RWPE2 (cell line): Measurements from ENCODE around the gene APOA4.
A peak's percentile ranks its signal among the peaks of the same experiment; 100 is the strongest.

Experiments
- ATAC-seq: fragments of 200-7000 bp; cut with Tn5 transposase; 3 replicates; pipeline ENCODE4 v1.9.1; 2021; ENCODE audit warnings: low read depth
- DNase-seq: peaks from one replicate; pipeline ENCODE4 v3.0.0-alpha.2; 2020; ENCODE audit warnings: low spot score
- H3K27ac ChIP-seq: fragments of 450-650 bp; 2 replicates; pipeline ENCODE4 v1.5.1; 2017; ENCODE audit warnings: mild to moderate bottlenecking; ENCODE audit not compliant: poor library complexity, severe bottlenecking
- H3K27me3 ChIP-seq: fragments of 250-450 bp; sonication (Bioruptor Pico); 2 replicates; pipeline ENCODE4 v1.5.1; 2021; ENCODE audit warnings: mild to moderate bottlenecking, moderate library complexity; ENCODE audit not compliant: insufficient read depth, poor library complexity, severe bottlenecking
- H3K36me3 ChIP-seq: fragments of 250-450 bp; sonication (Bioruptor Pico); 2 replicates; pipeline ENCODE4 v1.5.1; 2020; ENCODE audit warnings: low read depth, mild to moderate bottlenecking, moderate library complexity
- H3K4me1 ChIP-seq: fragments of 250-450 bp; sonication (Bioruptor Pico); 2 replicates; pipeline ENCODE4 v1.5.1; 2021; ENCODE audit warnings: mild to moderate bottlenecking, moderate library complexity; ENCODE audit not compliant: insufficient read depth, poor library complexity, severe bottlenecking
- H3K4me3 ChIP-seq: fragments of 250-450 bp; sonication (Bioruptor Pico); 2 replicates; pipeline ENCODE4 v1.5.1; 2021; ENCODE audit warnings: mild to moderate bottlenecking, moderate library complexity; ENCODE audit not compliant: severe bottlenecking
- H3K9me3 ChIP-seq: fragments of 250-450 bp; sonication (Bioruptor Pico); 2 replicates; pipeline ENCODE4 v1.5.1; 2021; ENCODE audit warnings: mild to moderate bottlenecking, moderate library complexity; ENCODE audit not compliant: severe bottlenecking
- TF ChIP-seq, protein P1 (sequence below): fragments of 450-650 bp; IDR thresholded peaks from one replicate; pipeline ENCODE4 v1.5.1; 2017; ENCODE audit warnings: mild to moderate bottlenecking, moderate library complexity; ENCODE audit not compliant: poor library complexity, severe bottlenecking

The APOA4 gene

DNA sequence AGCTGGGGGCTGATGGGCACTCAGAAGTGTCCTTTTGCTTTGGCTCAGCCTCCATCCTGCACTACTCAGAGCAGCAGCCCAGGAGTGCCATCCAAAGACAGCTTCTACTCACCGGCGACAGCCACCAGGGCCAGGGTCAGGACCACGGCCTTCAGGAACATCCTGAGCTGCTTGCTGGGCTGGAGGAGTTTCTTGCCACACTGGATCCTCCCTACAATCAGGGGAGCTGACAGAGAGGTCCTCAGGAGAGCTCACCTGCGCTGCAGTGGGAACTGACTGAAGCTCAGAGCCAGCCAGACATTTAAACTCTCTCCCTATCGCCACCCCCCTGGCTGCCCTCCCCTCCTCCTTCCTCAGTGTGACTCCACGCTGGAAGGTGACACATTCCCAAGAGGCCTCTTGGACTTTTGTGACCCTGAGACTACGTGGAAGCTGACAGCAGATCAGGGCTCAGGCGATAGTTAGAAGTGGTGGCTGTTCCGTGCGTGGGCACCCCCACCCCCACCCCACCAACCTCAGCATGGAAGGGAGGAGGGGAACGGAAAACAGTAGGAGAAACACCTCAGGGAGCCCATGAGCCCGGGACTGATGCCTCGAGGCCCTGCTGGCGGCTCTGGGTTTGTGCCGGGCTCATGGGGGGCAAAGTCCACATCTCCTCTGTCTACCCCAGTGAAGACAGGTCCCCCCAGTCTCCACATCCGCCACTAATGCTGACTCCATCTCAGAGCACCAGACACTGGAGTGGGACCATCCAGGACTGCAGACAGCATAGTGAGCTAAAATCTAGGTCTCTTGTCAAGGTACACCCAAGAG lies at the start of gene APOA4:
APOA4 (minus strand) TSS at position 274 of the 813 bp plus-strand sequence; CDS start at position 161, 113 bp downstream.
- DNase-seq = no peak
- TF ChIP-seq, protein P1, sequence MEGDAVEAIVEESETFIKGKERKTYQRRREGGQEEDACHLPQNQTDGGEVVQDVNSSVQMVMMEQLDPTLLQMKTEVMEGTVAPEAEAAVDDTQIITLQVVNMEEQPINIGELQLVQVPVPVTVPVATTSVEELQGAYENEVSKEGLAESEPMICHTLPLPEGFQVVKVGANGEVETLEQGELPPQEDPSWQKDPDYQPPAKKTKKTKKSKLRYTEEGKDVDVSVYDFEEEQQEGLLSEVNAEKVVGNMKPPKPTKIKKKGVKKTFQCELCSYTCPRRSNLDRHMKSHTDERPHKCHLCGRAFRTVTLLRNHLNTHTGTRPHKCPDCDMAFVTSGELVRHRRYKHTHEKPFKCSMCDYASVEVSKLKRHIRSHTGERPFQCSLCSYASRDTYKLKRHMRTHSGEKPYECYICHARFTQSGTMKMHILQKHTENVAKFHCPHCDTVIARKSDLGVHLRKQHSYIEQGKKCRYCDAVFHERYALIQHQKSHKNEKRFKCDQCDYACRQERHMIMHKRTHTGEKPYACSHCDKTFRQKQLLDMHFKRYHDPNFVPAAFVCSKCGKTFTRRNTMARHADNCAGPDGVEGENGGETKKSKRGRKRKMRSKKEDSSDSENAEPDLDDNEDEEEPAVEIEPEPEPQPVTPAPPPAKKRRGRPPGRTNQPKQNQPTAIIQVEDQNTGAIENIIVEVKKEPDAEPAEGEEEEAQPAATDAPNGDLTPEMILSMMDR = no peak
- H3K27ac ChIP-seq = no peak within 1 kb of the TSS
- no peaks in the 10 kb centered on the region for H3K27me3 ChIP-seq
- H3K4me1 ChIP-seq = no peaks in the 10 kb centered on the region
- no peaks in the 10 kb centered on the region for H3K9me3 ChIP-seq
- H3K36me3 ChIP-seq = no peaks in the 10 kb centered on the region
- H3K4me3 ChIP-seq = no peak within 1 kb of the TSS
- no peak for ATAC-seq

DNA sequence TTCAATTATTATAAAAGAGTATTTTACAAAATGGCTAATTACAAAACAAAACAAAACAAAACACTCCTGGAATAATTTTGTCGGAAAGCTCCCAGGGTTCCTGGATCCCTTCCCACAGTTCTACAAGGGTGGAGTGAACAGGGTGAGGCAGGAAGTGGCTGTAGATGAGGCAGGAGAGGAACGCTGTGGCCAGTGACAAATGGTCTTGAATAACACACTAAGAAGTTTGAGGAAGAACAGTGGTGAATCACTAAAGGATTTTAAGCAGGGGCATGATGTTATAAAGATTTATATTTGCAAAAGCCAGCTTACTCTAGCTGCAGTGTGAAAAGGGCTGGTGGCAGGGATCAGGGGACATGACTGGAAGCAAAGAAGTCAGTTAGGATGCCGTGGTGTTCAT lies 48.1 kb upstream of the APOA4 start:
- DNase-seq (no peak), ATAC-seq (peak; percentile 97)
- H3K27me3 ChIP-seq = no peaks in the 10 kb centered on the region
- H3K36me3 ChIP-seq = peaks cover 36% of the 10 kb centered on the region
- TF ChIP-seq, protein P1 = no peak
- peaks cover 14% of the 10 kb centered on the region for H3K4me1 ChIP-seq
- no peaks in the 10 kb centered on the region for H3K9me3 ChIP-seq
- H3K27ac ChIP-seq = peak overlapping the region; percentile 70
- H3K4me3 ChIP-seq = no peak overlapping the region

DNA sequence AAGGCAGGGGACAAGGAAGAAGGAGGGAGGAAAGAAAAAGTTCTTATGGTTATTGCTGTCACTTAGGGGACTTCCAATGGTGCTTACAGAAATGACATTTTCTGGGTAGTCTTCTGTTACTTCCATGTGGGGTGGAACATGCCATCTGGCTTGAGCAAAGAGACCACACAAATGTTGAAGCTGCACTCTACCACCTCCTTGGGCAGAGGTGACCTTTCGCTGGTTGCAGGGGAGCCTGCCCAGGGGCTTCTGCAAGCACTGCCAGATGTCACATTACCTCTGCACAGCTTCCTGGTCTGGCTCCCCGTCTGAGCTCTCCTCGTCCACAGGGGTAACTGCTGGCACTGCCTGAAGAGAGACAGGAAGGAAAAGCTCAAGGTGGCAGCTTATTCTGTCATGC lies 47.0 kb upstream of the APOA4 start:
- Histone ChIP-seq H3K27me3 (no peaks in the 10 kb centered on the region), H3K9me3 (no peaks in the 10 kb centered on the region), H3K4me3 (no peak overlapping the region), H3K4me1 (peaks cover 14% of the 10 kb centered on the region), H3K36me3 (peaks cover 36% of the 10 kb centered on the region), H3K27ac (peak overlapping the region; percentile 70)
- ATAC-seq (no peak), DNase-seq (no peak)
- TF ChIP-seq, protein P1 = no peak

DNA sequence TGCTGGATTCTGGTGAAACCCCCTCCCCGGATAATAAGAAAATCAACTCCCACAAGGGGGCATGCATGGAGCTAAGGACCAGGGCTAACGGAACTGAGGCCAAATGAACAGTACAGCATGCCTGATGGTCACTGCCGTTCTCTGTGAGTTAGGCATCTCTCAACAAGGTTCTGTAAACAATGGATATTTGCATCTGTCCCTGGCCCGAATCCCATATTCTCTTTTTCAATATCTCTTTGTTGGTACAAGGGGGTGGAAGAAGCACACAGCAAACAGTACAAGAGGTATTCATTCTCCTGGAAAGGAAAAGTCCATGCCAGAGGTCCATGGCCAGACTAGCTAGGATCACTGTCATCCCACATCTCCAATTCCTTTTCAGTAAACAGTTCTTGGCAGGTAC lies 46.5 kb upstream of the APOA4 start:
- peaks cover 14% of the 10 kb centered on the region for H3K4me1 ChIP-seq
- no peak overlapping the region for H3K4me3 ChIP-seq
- no peak for DNase-seq
- no peaks in the 10 kb centered on the region for H3K9me3 ChIP-seq
- no peak for ATAC-seq
- no peaks in the 10 kb centered on the region for H3K27me3 ChIP-seq
- H3K36me3 ChIP-seq = peaks cover 36% of the 10 kb centered on the region
- no peak overlapping the region for H3K27ac ChIP-seq
- TF ChIP-seq, protein P1 = no peak

DNA sequence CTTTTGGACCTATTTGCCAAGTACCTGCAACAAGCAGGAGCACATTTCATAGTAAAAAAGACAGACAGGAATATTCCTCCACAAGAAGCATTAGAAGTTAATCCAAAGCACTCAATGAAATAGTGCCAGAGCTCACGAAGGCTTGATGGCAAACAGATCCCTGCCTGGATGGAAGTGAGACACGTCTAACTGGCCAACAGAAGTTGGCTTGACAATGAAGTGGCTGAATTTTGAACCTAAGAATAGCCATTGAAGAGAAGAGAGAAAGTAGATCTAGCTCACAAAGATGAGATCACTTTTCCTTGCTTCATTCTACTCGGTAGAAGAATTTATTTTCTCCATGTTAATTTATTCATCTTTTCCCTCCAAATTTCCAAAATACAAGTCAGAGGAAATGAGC lies 45.0 kb upstream of the APOA4 start:
- DNase-seq (no peak), ATAC-seq (no peak)
- peaks cover 34% of the 10 kb centered on the region for H3K36me3 ChIP-seq
- no peak overlapping the region for H3K27ac ChIP-seq
- H3K27me3 ChIP-seq = no peaks in the 10 kb centered on the region
- TF ChIP-seq, protein P1 = no peak
- peaks cover 14% of the 10 kb centered on the region for H3K4me1 ChIP-seq
- no peak overlapping the region for H3K4me3 ChIP-seq
- no peaks in the 10 kb centered on the region for H3K9me3 ChIP-seq
